HG03469 (cell line): ENCODE measurements around the gene GNB3.

ENCODE experiments used
- ATAC-seq: cut with Tn5 transposase; IDR thresholded peaks from one replicate; pipeline ENCODE4 v1.9.1; 2021; ENCODE audit warnings: mild to moderate bottlenecking, moderate library complexity, moderate number of reproducible peaks; ENCODE audit not compliant: unreplicated experiment

The GNB3 gene

DNA sequence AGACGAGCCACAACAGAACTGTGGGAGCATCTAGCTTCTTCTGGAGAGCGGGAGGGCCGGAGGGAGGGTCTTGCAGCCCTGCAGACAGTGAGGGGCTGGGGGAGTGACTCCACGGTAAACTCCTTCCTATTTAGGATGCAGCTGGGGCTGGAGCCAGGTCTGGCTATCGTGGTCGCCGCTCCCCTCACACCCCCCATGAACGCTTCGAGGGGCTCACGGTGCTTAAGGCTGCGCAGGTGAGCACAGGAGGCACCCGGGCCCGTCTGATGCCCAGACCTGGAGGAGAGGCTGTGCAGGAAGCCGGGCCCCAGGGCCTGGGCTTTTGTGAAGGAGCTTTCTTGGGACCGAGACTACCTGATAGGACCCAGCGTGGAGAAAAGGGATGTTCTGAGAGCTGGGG is 3.9 kb upstream of the GNB3 start:
- no peak for ATAC-seq

GRCh38 chr12:6837370-6838060 is 3.2 kb upstream of the GNB3 start:
- no peak for ATAC-seq

GRCh38 chr12:6838854-6839253 is 1.9 kb upstream of the GNB3 start:
- no peak for ATAC-seq

GRCh38 chr12:6839482-6840201 is 1.1 kb upstream of the GNB3 start:
- ATAC-seq, result no peak

DNA sequence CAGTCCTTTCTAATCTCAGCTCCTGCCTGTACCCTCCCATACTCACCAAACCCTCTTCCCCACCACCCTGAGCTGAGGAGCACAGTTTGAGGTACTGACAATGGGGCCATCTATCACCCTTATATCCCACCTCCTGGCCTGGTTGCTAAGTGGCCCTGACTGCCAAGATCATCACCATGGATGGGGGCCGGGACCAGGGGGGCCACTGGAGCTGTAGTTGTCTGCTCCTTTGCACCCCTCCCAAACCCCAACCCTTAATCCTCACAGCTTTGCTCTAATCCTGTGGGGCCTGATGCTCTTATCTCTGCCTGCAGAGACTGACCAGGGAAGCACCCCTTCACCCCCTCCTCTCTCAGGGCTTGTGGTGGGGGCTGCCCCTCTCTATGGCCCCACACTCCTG is 395 bp upstream of the GNB3 start:
- ATAC-seq, result no peak

GRCh38 chr12:6842075-6842474 is 1.4 kb downstream of the GNB3 start:
- no peak for ATAC-seq

DNA sequence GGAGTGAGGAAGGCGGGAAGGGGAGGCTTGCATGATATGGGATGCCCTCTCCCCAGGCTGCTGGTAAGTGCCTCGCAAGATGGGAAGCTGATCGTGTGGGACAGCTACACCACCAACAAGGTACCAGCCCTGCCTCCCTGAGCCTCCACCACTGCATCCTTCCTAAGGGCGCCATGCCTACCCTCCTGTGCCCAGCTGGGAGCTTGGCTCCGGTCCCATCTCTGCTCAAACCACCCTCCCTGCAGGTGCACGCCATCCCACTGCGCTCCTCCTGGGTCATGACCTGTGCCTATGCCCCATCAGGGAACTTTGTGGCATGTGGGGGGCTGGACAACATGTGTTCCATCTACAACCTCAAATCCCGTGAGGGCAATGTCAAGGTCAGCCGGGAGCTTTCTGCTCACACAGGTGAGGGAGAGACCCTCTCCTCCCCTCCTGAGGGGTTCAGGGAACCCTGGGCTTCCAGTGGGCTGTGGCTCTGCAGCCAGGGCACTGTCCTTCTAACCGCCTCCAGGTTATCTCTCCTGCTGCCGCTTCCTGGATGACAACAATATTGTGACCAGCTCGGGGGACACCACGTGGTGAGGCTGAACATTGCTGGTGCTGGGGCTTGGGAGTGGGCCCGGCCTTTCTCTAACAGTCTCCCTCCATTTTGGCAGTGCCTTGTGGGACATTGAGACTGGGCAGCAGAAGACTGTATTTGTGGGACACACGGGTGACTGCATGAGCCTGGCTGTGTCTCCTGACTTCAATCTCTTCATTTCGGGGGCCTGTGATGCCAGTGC is 2.6 kb downstream of the GNB3 start:
- no peak for ATAC-seq

- ATAC-seq, result no peak
Measured at GRCh38 chr12:6845395-6845794, 4.7 kb downstream of the GNB3 start.

GRCh38 chr12:6846316-6846869 is 5.7 kb downstream of the GNB3 start:
- no peak for ATAC-seq

- no peak for ATAC-seq
Measured at GRCh38 chr12:6847676-6848075, 7.0 kb downstream of the GNB3 start.

DNA sequence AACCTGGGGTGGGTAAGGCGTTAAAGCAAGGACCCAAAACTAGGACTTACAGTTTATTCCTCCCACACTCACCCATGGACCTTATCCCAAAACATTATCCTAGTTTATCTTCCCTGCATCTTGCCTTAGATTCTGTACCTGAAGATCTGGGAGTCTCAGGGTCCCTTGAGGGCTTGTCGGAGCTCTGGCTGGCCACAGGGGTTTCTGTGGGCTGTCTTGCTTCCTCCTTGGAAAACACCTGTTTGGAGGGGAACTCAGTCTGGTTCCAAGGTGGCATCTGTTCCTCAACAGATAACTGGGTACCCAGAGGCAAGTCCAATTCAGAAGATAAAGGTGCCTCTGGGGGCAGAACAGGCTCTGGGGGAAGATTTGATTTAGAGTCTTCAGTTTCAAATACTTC is 8.7 kb downstream of the GNB3 start:
- ATAC-seq, result no peak

GRCh38 chr12:6849976-6850560 is 9.3 kb downstream of the GNB3 start:
- no peak for ATAC-seq

GRCh38 chr12:6850796-6851152 is 10.0 kb downstream of the GNB3 start:
- no peak for ATAC-seq

- ATAC-seq, result peak; percentile 31
Measured at GRCh38 chr12:6851153-6851920, 10.6 kb downstream of the GNB3 start, which contains the start of gene CDCA3. Gene CDCA3, minus strand, starts transcription at chr12:6851286. Its CDS starts 334 bp downstream, at chr12:6850952.

GRCh38 chr12:6851921-6852650 is 11.4 kb downstream of the GNB3 start, which contains the start of gene USP5:
Gene USP5, plus strand, starts transcription at chr12:6852150. Its CDS starts 30 bp downstream, at chr12:6852180.
- peak; percentile 61 for ATAC-seq

- ATAC-seq, result no peak
Measured at GRCh38 chr12:6852651-6853354, 12.1 kb downstream of the GNB3 start.

- ATAC-seq, result no peak
Measured at GRCh38 chr12:6853626-6854025, 12.9 kb downstream of the GNB3 start.

DNA sequence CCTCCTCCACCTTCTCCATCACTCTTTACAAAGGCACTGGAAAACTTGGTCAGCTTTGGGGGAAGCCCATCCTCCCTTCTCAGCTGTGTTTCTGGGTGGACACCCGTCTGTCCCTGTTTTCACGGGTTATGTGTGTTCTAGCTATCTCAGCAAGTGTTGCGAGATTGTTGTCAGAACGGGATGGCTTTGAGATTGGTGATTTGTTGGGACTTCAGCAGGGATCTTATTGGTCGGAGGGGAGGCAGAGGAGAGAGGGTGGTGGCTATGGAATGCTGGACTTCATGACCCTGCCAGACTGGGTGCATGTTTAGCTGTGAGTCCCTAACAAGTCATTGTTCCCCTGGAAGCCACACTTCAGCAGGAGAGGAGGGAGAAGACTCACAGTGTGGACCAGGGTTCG is 13.3 kb downstream of the GNB3 start:
- no peak for ATAC-seq

- ATAC-seq, result no peak
Measured at GRCh38 chr12:6855322-6855721, 14.6 kb downstream of the GNB3 start.
